ENCODE data around the gene APPBP2.
"Not testable (repeated sequence)": the region's sequence is repeated elsewhere in the genome, so short reads cannot be mapped to it uniquely, and the experiment has no call there.

The APPBP2 gene

GRCh38 chr17:60560860-60561257, 34.8 kb upstream of the APPBP2 start:
- no peak for DNase-seq
- no peak overlapping the region for H3K27ac Mint-ChIP-seq
- H3K27me3 Mint-ChIP-seq (ENCODE audit: low read depth, poor library complexity) = peaks cover 10% of the 10 kb centered on the region
- peaks cover 29% of the 10 kb centered on the region for H3K9me3 Mint-ChIP-seq
- H3K4me3 Mint-ChIP-seq = no peak overlapping the region
- H3K36me3 Mint-ChIP-seq (ENCODE audit: low read depth) = peaks cover 15% of the 10 kb centered on the region
- H3K4me1 Mint-ChIP-seq = peaks cover 6% of the 10 kb centered on the region
- no peak for TF ChIP-seq CTCF (IDR thresholded peaks at IDR 0.05)

- DNase-seq = no peak
- Mint-ChIP-seq H3K4me3 (no peak overlapping the region), H3K27me3 (ENCODE audit: low read depth, poor library complexity) (peaks cover 10% of the 10 kb centered on the region), H3K27ac (no peak overlapping the region), H3K36me3 (ENCODE audit: low read depth) (peaks cover 17% of the 10 kb centered on the region), H3K4me1 (peaks cover 6% of the 10 kb centered on the region), H3K9me3 (peaks cover 30% of the 10 kb centered on the region)
- TF ChIP-seq CTCF (IDR thresholded peaks at IDR 0.05) = no peak
Measured at GRCh38 chr17:60559995-60560859, 34.2 kb upstream of the APPBP2 start.

GRCh38 chr17:60559659-60559994, 33.6 kb upstream of the APPBP2 start:
- Mint-ChIP-seq H3K4me3 (no peak overlapping the region), H3K27me3 (ENCODE audit: low read depth, poor library complexity) (peaks cover 10% of the 10 kb centered on the region), H3K27ac (no peak overlapping the region), H3K4me1 (peaks cover 6% of the 10 kb centered on the region), H3K36me3 (ENCODE audit: low read depth) (peaks cover 17% of the 10 kb centered on the region), H3K9me3 (peaks cover 36% of the 10 kb centered on the region)
- DNase-seq = no peak
- TF ChIP-seq CTCF (IDR thresholded peaks at IDR 0.05) = no peak

GRCh38 chr17:60557805-60558204, 31.8 kb upstream of the APPBP2 start:
- Mint-ChIP-seq H3K4me3 (no peak overlapping the region), H3K36me3 (ENCODE audit: low read depth) (peaks cover 31% of the 10 kb centered on the region), H3K4me1 (peaks cover 6% of the 10 kb centered on the region), H3K27ac (no peak overlapping the region), H3K9me3 (peaks cover 55% of the 10 kb centered on the region), H3K27me3 (ENCODE audit: low read depth, poor library complexity) (peaks cover 16% of the 10 kb centered on the region)
- DNase-seq = no peak
- no peak for TF ChIP-seq CTCF (IDR thresholded peaks at IDR 0.05)

- no peak overlapping the region for H3K4me3 Mint-ChIP-seq
- DNase-seq = no peak
- H3K27me3 Mint-ChIP-seq (ENCODE audit: low read depth, poor library complexity) = peaks cover 12% of the 10 kb centered on the region
- H3K9me3 Mint-ChIP-seq = peaks cover 62% of the 10 kb centered on the region
- H3K4me1 Mint-ChIP-seq = peaks cover 3% of the 10 kb centered on the region
- TF ChIP-seq CTCF (IDR thresholded peaks at IDR 0.05) = no peak
- no peak overlapping the region for H3K27ac Mint-ChIP-seq
- H3K36me3 Mint-ChIP-seq (ENCODE audit: low read depth) = peaks cover 38% of the 10 kb centered on the region
Measured at GRCh38 chr17:60555786-60556185, 29.7 kb upstream of the APPBP2 start.

GRCh38 chr17:60554377-60554788, 28.3 kb upstream of the APPBP2 start:
- Mint-ChIP-seq H3K4me1 (no peaks in the 10 kb centered on the region), H3K4me3 (no peak overlapping the region), H3K27me3 (ENCODE audit: low read depth, poor library complexity) (peaks cover 7% of the 10 kb centered on the region), H3K9me3 (peaks cover 73% of the 10 kb centered on the region), H3K27ac (no peak overlapping the region), H3K36me3 (ENCODE audit: low read depth) (peaks cover 45% of the 10 kb centered on the region)
- no peak for TF ChIP-seq CTCF (IDR thresholded peaks at IDR 0.05)
- no peak for DNase-seq

GRCh38 chr17:60552255-60552654, 26.2 kb upstream of the APPBP2 start:
- Mint-ChIP-seq H3K9me3 (peaks cover 60% of the 10 kb centered on the region), H3K36me3 (ENCODE audit: low read depth) (peaks cover 43% of the 10 kb centered on the region)
- not testable (repeated sequence) for H3K4me1 Mint-ChIP-seq; H3K27ac Mint-ChIP-seq; DNase-seq; H3K4me3 Mint-ChIP-seq; H3K27me3 Mint-ChIP-seq (ENCODE audit: low read depth, poor library complexity)

Data from nephron progenitor cell (in vitro differentiated cells).